Adrenal gland (tissue), 5 donors: ENCODE results near the gene RETREG3.

Experiments used
- POLR2A ChIP-seq, 2 donors: fragments of 450-650 bp; IDR thresholded peaks; one replicate each; pipeline ENCODE4 v1.6.1; 2017; ENCODE audit warnings: antibody characterized with exemption in 2 of 2, mild to moderate bottlenecking in 2 of 2, moderate library complexity in 1 of 2
- TF ChIP-seq, protein P1 (sequence below), 6 experiments: fragments of 450-650 bp in 4 of 6; fragments of 200-600 bp in 2 of 6; sonication (generic) in 1 of 6; IDR thresholded peaks; 1 replicate in 5 of 6; 2 replicates in 1 of 6; pipeline versions ENCODE4 v1.5.1 to v1.8.0; 2016 to 2021; ENCODE audit warnings: antibody characterized with exemption in 6 of 6, mild to moderate bottlenecking in 2 of 6, moderate library complexity in 1 of 6
- donor health status: DM: no; HTN: no; CAD: no.

GRCh38 chr17:42623271-42623670 lies 14.1 kb upstream of the RETREG3 start:
- no peak for TF ChIP-seq POLR2A (IDR thresholded peaks at IDR 0.05)
- TF ChIP-seq, protein P1, sequence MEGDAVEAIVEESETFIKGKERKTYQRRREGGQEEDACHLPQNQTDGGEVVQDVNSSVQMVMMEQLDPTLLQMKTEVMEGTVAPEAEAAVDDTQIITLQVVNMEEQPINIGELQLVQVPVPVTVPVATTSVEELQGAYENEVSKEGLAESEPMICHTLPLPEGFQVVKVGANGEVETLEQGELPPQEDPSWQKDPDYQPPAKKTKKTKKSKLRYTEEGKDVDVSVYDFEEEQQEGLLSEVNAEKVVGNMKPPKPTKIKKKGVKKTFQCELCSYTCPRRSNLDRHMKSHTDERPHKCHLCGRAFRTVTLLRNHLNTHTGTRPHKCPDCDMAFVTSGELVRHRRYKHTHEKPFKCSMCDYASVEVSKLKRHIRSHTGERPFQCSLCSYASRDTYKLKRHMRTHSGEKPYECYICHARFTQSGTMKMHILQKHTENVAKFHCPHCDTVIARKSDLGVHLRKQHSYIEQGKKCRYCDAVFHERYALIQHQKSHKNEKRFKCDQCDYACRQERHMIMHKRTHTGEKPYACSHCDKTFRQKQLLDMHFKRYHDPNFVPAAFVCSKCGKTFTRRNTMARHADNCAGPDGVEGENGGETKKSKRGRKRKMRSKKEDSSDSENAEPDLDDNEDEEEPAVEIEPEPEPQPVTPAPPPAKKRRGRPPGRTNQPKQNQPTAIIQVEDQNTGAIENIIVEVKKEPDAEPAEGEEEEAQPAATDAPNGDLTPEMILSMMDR (IDR thresholded peaks at IDR 0.05) = no peak
